ENCODE data around the gene SPEF2.

SPEF2 gene

DNA sequence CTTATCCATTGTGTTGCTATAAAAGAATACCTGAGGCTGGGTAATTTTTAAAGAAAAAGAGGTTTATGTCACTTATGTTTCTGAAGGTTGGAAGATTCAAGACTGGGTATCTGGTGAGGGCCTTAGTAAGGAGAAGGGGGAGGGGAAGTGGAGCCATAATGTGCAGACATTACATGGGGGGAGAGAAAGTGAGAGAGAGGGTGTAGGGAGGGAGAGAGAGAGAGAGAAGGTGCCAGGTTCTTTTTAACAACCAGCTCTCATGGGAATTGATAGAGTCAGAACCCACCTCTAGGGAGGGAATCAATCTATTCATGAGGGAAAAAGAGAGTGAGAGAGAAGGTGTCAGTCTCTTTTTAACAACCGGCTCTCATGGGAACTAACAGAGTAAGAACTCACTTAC is 29.5 kb downstream of the SPEF2 start:
- TF ChIP-seq SPI1 (IDR thresholded peaks at IDR 0.05; ENCODE audit: borderline replicate concordance, low read depth) (no peak), GABPA (IDR thresholded peaks at IDR 0.05; ENCODE audit: low read depth) (no peak), POLR2AphosphoS5 (IDR thresholded peaks at IDR 0.05; ENCODE audit: low read depth) (no peak)
- TF ChIP-seq, protein P1, sequence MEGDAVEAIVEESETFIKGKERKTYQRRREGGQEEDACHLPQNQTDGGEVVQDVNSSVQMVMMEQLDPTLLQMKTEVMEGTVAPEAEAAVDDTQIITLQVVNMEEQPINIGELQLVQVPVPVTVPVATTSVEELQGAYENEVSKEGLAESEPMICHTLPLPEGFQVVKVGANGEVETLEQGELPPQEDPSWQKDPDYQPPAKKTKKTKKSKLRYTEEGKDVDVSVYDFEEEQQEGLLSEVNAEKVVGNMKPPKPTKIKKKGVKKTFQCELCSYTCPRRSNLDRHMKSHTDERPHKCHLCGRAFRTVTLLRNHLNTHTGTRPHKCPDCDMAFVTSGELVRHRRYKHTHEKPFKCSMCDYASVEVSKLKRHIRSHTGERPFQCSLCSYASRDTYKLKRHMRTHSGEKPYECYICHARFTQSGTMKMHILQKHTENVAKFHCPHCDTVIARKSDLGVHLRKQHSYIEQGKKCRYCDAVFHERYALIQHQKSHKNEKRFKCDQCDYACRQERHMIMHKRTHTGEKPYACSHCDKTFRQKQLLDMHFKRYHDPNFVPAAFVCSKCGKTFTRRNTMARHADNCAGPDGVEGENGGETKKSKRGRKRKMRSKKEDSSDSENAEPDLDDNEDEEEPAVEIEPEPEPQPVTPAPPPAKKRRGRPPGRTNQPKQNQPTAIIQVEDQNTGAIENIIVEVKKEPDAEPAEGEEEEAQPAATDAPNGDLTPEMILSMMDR (IDR thresholded peaks at IDR 0.05; ENCODE audit: insufficient read depth, low read length) = no peak
- TF ChIP-seq, protein P2, sequence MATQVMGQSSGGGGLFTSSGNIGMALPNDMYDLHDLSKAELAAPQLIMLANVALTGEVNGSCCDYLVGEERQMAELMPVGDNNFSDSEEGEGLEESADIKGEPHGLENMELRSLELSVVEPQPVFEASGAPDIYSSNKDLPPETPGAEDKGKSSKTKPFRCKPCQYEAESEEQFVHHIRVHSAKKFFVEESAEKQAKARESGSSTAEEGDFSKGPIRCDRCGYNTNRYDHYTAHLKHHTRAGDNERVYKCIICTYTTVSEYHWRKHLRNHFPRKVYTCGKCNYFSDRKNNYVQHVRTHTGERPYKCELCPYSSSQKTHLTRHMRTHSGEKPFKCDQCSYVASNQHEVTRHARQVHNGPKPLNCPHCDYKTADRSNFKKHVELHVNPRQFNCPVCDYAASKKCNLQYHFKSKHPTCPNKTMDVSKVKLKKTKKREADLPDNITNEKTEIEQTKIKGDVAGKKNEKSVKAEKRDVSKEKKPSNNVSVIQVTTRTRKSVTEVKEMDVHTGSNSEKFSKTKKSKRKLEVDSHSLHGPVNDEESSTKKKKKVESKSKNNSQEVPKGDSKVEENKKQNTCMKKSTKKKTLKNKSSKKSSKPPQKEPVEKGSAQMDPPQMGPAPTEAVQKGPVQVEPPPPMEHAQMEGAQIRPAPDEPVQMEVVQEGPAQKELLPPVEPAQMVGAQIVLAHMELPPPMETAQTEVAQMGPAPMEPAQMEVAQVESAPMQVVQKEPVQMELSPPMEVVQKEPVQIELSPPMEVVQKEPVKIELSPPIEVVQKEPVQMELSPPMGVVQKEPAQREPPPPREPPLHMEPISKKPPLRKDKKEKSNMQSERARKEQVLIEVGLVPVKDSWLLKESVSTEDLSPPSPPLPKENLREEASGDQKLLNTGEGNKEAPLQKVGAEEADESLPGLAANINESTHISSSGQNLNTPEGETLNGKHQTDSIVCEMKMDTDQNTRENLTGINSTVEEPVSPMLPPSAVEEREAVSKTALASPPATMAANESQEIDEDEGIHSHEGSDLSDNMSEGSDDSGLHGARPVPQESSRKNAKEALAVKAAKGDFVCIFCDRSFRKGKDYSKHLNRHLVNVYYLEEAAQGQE (IDR thresholded peaks at IDR 0.05; ENCODE audit: insufficient replicate concordance, low read depth) = no peak
- Histone ChIP-seq H3K4me3 (replicated peaks; ENCODE audit: insufficient read depth, low read length) (no peak overlapping the region), H3K27ac (replicated peaks) (no peak overlapping the region), H3K27me3 (ENCODE audit: insufficient read depth, poor library complexity, severe bottlenecking) (no peaks in the 10 kb centered on the region)
- DNase-seq (ENCODE audit: low read depth in 1 of 2, low spot score in 1 of 2) = no peak

- DNase-seq (ENCODE audit: low read depth in 1 of 2, low spot score in 1 of 2) = no peak
- TF ChIP-seq, protein P2 (IDR thresholded peaks at IDR 0.05; ENCODE audit: insufficient replicate concordance, low read depth) = no peak
- TF ChIP-seq, protein P1 (IDR thresholded peaks at IDR 0.05; ENCODE audit: insufficient read depth, low read length) = no peak
- TF ChIP-seq GABPA (IDR thresholded peaks at IDR 0.05; ENCODE audit: low read depth) (no peak), SPI1 (IDR thresholded peaks at IDR 0.05; ENCODE audit: borderline replicate concordance, low read depth) (no peak), POLR2AphosphoS5 (IDR thresholded peaks at IDR 0.05; ENCODE audit: low read depth) (no peak)
- no peak overlapping the region for H3K4me3 ChIP-seq (replicated peaks; ENCODE audit: insufficient read depth, low read length)
- H3K27ac ChIP-seq (replicated peaks) = no peak overlapping the region
- H3K27me3 ChIP-seq (ENCODE audit: insufficient read depth, poor library complexity, severe bottlenecking) = no peaks in the 10 kb centered on the region
These were observed 30.0 kb downstream of the SPEF2 start for GRCh38 chr5:35647712-35648111.

DNA sequence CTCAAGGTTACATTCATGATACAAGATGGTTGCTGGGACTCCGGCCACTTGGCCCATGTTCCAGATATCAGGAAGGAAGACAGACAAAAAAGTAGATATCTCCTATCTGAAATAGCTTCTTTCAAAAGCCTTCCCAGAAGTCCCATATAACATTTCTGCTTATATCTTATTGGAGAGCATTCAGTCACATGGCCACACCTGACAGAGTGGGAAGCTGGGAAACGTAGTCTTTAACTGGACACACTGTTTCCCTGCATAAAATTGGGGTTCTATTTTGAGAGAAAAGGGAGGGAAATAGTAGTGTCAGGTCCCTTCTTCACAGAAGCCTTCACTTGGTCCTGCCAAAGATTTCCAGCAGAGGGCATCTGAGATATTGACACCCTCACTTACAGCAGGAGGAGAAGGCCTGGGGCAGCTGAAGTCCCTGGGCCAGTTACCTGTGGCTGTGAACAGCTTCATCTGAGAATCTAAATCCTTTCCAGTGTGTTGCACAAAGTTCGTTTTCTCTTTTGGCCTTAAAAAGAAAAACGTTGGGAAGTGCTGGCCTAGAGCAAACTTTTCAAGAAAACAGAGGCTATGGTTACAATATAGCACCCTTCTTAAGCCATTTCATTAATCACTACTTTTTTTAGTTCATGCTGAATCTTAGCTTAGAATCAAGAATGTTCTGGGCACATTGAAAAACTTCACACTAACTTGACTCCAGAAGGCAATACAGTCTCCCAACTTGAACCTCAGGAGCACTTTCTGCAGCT is 33.5 kb downstream of the SPEF2 start:
- peak in 1 of 2 experiments; percentile 36 for DNase-seq (ENCODE audit: low read depth in 1 of 2, low spot score in 1 of 2)
- TF ChIP-seq, protein P2 (IDR thresholded peaks at IDR 0.05; ENCODE audit: insufficient replicate concordance, low read depth) = no peak
- TF ChIP-seq, protein P1 (IDR thresholded peaks at IDR 0.05; ENCODE audit: insufficient read depth, low read length) = peak; percentile 35
- H3K27me3 ChIP-seq (ENCODE audit: insufficient read depth, poor library complexity, severe bottlenecking) = no peaks in the 10 kb centered on the region
- no peak overlapping the region for H3K27ac ChIP-seq (replicated peaks)
- no peak overlapping the region for H3K4me3 ChIP-seq (replicated peaks; ENCODE audit: insufficient read depth, low read length)

All from HL-60 (cell line).